WTC11 (cell line): ENCODE measurements around the gene LELP1. TPM values are rescaled to one million over a fixed set of nuclear protein-coding genes. Genes with fewer than 3 reads are reported as not detected.

Source experiments
- ATAC-seq: fragments of 200-7000 bp; cut with Tn5 transposase; 2 replicates; pipeline ENCODE4 v1.10.0; 2021; ENCODE audit warnings: mild to moderate bottlenecking, moderate library complexity
- CTCF ChIA-PET: fragments of 300-600 bp; sonication (Branson Sonifier 250); formaldehyde crosslinking; loops from one replicate; lab custom pipeline; 2021; ENCODE audit warnings: antibody characterized with exemption; lab: Charles Lee
- POLR2A ChIA-PET: fragments of 350-600 bp; sonication (Branson Sonifier 250); formaldehyde crosslinking; loops from one replicate; lab custom pipeline; 2021; ENCODE audit warnings: antibody characterized with exemption; lab: Charles Lee
- DNase-seq: peaks from one replicate; pipeline ENCODE4 v3.0.0; 2021; ENCODE audit warnings: low spot score
- H3K27ac Mint-ChIP-seq: 2 replicates; pipeline ENCODE4 v1.8.0; 2021; ENCODE audit warnings: mixed read lengths
- H3K27me3 Mint-ChIP-seq: 2 replicates; pipeline ENCODE4 v1.8.0; 2021; ENCODE audit warnings: low read depth, mild to moderate bottlenecking, moderate library complexity, mixed read lengths
- H3K36me3 Mint-ChIP-seq: 2 replicates; pipeline ENCODE4 v1.8.0; 2021; ENCODE audit warnings: mixed read lengths
- H3K4me1 Mint-ChIP-seq: 2 replicates; pipeline ENCODE4 v1.8.0; 2022; ENCODE audit warnings: mixed read lengths
- H3K4me3 Mint-ChIP-seq: 2 replicates; pipeline ENCODE4 v1.8.0; 2021; ENCODE audit warnings: mild to moderate bottlenecking, moderate library complexity, mixed read lengths
- H3K9me3 Mint-ChIP-seq: 2 replicates; pipeline ENCODE4 v1.8.0; 2021; ENCODE audit warnings: mixed read lengths
- ATF1 ChIP-seq: sonication (generic); formaldehyde crosslinking; IDR thresholded peaks from 2 replicates; pipeline ENCODE4 v1.8.1; 2023; ENCODE audit warnings: mild to moderate bottlenecking, moderate library complexity, missing genetic modification reagents
- CBFB ChIP-seq: sonication (generic); formaldehyde crosslinking; IDR thresholded peaks from 2 replicates; pipeline ENCODE4 v1.8.1; 2022; ENCODE audit warnings: mild to moderate bottlenecking, low read depth, missing genetic modification reagents
- CREB1 ChIP-seq: sonication (generic); formaldehyde crosslinking; IDR thresholded peaks from 2 replicates; pipeline ENCODE4 v1.8.0; 2023; ENCODE audit warnings: mild to moderate bottlenecking, missing genetic modification reagents
- CREM ChIP-seq: sonication (generic); formaldehyde crosslinking; IDR thresholded peaks from 2 replicates; pipeline ENCODE4 v1.8.1; 2022; ENCODE audit warnings: mild to moderate bottlenecking, missing genetic modification reagents, moderate library complexity
- ETV6 ChIP-seq: sonication (generic); formaldehyde crosslinking; IDR thresholded peaks from 2 replicates; pipeline ENCODE4 v1.8.1; 2022; ENCODE audit warnings: mild to moderate bottlenecking, missing genetic modification reagents
- GTF2I ChIP-seq: fragments of 250-450 bp; sonication (Bioruptor Pico); conservative IDR thresholded peaks from 2 replicates; pipeline ENCODE4 v1.4.0; 2021; ENCODE audit warnings: mild to moderate bottlenecking
- NR1H2 ChIP-seq: sonication (generic); formaldehyde crosslinking; IDR thresholded peaks from 2 replicates; pipeline ENCODE4 v1.9.0; 2021; ENCODE audit warnings: mild to moderate bottlenecking, moderate library complexity, missing genetic modification reagents
- PRRX2 ChIP-seq: fragments of 250-450 bp; sonication (Bioruptor Pico); IDR thresholded peaks from 2 replicates; pipeline ENCODE4 v1.8.0; 2021; ENCODE audit warnings: mild to moderate bottlenecking
- TCF7 ChIP-seq: sonication (generic); formaldehyde crosslinking; IDR thresholded peaks from 2 replicates; pipeline ENCODE4 v1.8.0; 2022; ENCODE audit warnings: mild to moderate bottlenecking, low read depth, missing genetic modification reagents, moderate library complexity
- TEAD1 ChIP-seq: sonication (generic); formaldehyde crosslinking; IDR thresholded peaks from 2 replicates; pipeline ENCODE4 v1.8.0; 2022; ENCODE audit warnings: mild to moderate bottlenecking, missing genetic modification reagents
- TP53 ChIP-seq: sonication (generic); formaldehyde crosslinking; IDR thresholded peaks from 2 replicates; pipeline ENCODE4 v1.8.1; 2023; ENCODE audit warnings: mild to moderate bottlenecking, missing genetic modification reagents
- ZBTB21 ChIP-seq: sonication (generic); formaldehyde crosslinking; IDR thresholded peaks from 2 replicates; pipeline ENCODE4 v1.8.1; 2023; ENCODE audit warnings: mild to moderate bottlenecking, missing genetic modification reagents, borderline replicate concordance
- ZNF121 ChIP-seq: sonication (generic); formaldehyde crosslinking; IDR thresholded peaks from 2 replicates; pipeline ENCODE4 v1.8.0; 2023; ENCODE audit warnings: missing genetic modification reagents
- ZNF138 ChIP-seq: sonication (generic); formaldehyde crosslinking; conservative IDR thresholded peaks from 2 replicates; pipeline ENCODE4 v1.8.1; 2022; ENCODE audit warnings: mild to moderate bottlenecking, moderate library complexity, missing genetic modification reagents
- total RNA-seq: library from RNA; stranded (reverse); gene quantifications from 3 replicates; pipeline ENCODE4 v1.2.3, GENCODE V29; 2021
- TF ChIP-seq, protein P1 (sequence below): sonication (generic); formaldehyde crosslinking; IDR thresholded peaks from 2 replicates; pipeline ENCODE4 v1.8.1; 2022; ENCODE audit warnings: missing genetic modification reagents, borderline replicate concordance
- TF ChIP-seq, protein P2 (sequence below): sonication (generic); formaldehyde crosslinking; IDR thresholded peaks from 2 replicates; pipeline ENCODE4 v1.8.0; 2022; ENCODE audit warnings: missing genetic modification reagents
- TF ChIP-seq, protein P3 (sequence below): sonication (generic); formaldehyde crosslinking; IDR thresholded peaks from 2 replicates; pipeline ENCODE4 v1.8.0; 2022; ENCODE audit warnings: mild to moderate bottlenecking, missing genetic modification reagents
- TF ChIP-seq, protein P4 (sequence below): sonication (generic); formaldehyde crosslinking; IDR thresholded peaks from 2 replicates; pipeline ENCODE4 v1.8.1; 2023; ENCODE audit warnings: mild to moderate bottlenecking, missing genetic modification reagents, borderline replicate concordance
- TF ChIP-seq, protein P5 (sequence below): sonication (generic); formaldehyde crosslinking; IDR thresholded peaks from 2 replicates; pipeline ENCODE4 v1.8.1; 2023; ENCODE audit warnings: mild to moderate bottlenecking, missing genetic modification reagents
- TF ChIP-seq, protein P6 (sequence below): sonication (generic); formaldehyde crosslinking; IDR thresholded peaks from 2 replicates; pipeline ENCODE4 v1.8.0; 2023; ENCODE audit warnings: missing genetic modification reagents
- TF ChIP-seq, protein P7 (sequence below): sonication (generic); formaldehyde crosslinking; IDR thresholded peaks from 2 replicates; pipeline ENCODE4 v1.8.1; 2023; ENCODE audit warnings: mild to moderate bottlenecking, missing genetic modification reagents, moderate library complexity
- TF ChIP-seq, protein P8 (sequence below): fragments of 250-450 bp; sonication (Bioruptor Pico); IDR thresholded peaks from 2 replicates; pipeline ENCODE4 v1.9.0; 2021; ENCODE audit warnings: moderate library complexity, mild to moderate bottlenecking, inconsistent platforms, borderline replicate concordance

LELP1 gene
- total RNA-seq, 1 experiment from 2014 or later, result not detected

DNA sequence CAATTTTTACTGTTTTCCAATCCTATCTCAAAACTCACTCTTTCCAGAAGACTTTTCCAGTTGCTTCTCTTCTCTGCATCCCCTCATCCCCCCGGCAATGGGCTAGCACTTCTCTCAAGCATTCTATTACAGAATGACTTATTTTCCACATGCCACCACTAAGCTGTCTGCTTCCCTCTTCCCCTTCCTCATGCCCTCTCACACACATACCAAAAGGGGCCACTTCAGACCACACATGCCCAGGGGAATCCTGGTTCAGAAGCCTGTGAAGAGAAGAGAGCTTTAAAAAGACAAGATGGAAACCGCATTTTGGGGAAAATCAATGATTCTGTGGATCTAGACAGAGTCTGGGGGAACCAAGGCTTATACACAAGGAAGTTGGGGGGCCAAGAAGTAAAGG is 47.9 kb downstream of the LELP1 start:
- H3K36me3 Mint-ChIP-seq, result no peaks in the 10 kb centered on the region
- H3K27ac Mint-ChIP-seq, result no peak overlapping the region
- DNase-seq (no peak), ATAC-seq (no peak)
- TF ChIP-seq ZBTB21 (no peak), ZNF121 (CRISPR knock-in tag) (no peak), ZNF138 (CRISPR knock-in tag) (no peak), TEAD1 (CRISPR knock-in tag) (no peak), ATF1 (no peak), CREM (no peak), PRRX2 (CRISPR knock-in tag) (no peak), CREB1 (CRISPR knock-in tag) (no peak), CBFB (no peak), ETV6 (no peak)
- TF ChIP-seq, protein P1, sequence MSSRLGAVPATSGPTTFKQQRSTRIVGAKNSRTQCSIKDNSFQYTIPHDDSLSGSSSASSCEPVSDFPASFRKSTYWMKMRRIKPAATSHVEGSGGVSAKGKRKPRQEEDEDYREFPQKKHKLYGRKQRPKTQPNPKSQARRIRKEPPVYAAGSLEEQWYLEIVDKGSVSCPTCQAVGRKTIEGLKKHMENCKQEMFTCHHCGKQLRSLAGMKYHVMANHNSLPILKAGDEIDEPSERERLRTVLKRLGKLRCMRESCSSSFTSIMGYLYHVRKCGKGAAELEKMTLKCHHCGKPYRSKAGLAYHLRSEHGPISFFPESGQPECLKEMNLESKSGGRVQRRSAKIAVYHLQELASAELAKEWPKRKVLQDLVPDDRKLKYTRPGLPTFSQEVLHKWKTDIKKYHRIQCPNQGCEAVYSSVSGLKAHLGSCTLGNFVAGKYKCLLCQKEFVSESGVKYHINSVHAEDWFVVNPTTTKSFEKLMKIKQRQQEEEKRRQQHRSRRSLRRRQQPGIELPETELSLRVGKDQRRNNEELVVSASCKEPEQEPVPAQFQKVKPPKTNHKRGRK, result no peak
- TF ChIP-seq, protein P2, sequence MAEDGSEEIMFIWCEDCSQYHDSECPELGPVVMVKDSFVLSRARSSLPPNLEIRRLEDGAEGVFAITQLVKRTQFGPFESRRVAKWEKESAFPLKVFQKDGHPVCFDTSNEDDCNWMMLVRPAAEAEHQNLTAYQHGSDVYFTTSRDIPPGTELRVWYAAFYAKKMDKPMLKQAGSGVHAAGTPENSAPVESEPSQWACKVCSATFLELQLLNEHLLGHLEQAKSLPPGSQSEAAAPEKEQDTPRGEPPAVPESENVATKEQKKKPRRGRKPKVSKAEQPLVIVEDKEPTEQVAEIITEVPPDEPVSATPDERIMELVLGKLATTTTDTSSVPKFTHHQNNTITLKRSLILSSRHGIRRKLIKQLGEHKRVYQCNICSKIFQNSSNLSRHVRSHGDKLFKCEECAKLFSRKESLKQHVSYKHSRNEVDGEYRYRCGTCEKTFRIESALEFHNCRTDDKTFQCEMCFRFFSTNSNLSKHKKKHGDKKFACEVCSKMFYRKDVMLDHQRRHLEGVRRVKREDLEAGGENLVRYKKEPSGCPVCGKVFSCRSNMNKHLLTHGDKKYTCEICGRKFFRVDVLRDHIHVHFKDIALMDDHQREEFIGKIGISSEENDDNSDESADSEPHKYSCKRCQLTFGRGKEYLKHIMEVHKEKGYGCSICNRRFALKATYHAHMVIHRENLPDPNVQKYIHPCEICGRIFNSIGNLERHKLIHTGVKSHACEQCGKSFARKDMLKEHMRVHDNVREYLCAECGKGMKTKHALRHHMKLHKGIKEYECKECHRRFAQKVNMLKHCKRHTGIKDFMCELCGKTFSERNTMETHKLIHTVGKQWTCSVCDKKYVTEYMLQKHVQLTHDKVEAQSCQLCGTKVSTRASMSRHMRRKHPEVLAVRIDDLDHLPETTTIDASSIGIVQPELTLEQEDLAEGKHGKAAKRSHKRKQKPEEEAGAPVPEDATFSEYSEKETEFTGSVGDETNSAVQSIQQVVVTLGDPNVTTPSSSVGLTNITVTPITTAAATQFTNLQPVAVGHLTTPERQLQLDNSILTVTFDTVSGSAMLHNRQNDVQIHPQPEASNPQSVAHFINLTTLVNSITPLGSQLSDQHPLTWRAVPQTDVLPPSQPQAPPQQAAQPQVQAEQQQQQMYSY (CRISPR knock-in tag), result no peak
- TF ChIP-seq, protein P3, sequence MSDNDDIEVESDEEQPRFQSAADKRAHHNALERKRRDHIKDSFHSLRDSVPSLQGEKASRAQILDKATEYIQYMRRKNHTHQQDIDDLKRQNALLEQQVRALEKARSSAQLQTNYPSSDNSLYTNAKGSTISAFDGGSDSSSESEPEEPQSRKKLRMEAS (CRISPR knock-in tag), result no peak
- TF ChIP-seq, protein P4, sequence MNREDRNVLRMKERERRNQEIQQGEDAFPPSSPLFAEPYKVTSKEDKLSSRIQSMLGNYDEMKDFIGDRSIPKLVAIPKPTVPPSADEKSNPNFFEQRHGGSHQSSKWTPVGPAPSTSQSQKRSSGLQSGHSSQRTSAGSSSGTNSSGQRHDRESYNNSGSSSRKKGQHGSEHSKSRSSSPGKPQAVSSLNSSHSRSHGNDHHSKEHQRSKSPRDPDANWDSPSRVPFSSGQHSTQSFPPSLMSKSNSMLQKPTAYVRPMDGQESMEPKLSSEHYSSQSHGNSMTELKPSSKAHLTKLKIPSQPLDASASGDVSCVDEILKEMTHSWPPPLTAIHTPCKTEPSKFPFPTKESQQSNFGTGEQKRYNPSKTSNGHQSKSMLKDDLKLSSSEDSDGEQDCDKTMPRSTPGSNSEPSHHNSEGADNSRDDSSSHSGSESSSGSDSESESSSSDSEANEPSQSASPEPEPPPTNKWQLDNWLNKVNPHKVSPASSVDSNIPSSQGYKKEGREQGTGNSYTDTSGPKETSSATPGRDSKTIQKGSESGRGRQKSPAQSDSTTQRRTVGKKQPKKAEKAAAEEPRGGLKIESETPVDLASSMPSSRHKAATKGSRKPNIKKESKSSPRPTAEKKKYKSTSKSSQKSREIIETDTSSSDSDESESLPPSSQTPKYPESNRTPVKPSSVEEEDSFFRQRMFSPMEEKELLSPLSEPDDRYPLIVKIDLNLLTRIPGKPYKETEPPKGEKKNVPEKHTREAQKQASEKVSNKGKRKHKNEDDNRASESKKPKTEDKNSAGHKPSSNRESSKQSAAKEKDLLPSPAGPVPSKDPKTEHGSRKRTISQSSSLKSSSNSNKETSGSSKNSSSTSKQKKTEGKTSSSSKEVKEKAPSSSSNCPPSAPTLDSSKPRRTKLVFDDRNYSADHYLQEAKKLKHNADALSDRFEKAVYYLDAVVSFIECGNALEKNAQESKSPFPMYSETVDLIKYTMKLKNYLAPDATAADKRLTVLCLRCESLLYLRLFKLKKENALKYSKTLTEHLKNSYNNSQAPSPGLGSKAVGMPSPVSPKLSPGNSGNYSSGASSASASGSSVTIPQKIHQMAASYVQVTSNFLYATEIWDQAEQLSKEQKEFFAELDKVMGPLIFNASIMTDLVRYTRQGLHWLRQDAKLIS, result no peak
- TF ChIP-seq, protein P5, sequence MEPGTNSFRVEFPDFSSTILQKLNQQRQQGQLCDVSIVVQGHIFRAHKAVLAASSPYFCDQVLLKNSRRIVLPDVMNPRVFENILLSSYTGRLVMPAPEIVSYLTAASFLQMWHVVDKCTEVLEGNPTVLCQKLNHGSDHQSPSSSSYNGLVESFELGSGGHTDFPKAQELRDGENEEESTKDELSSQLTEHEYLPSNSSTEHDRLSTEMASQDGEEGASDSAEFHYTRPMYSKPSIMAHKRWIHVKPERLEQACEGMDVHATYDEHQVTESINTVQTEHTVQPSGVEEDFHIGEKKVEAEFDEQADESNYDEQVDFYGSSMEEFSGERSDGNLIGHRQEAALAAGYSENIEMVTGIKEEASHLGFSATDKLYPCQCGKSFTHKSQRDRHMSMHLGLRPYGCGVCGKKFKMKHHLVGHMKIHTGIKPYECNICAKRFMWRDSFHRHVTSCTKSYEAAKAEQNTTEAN (CRISPR knock-in tag), result no peak
- H3K9me3 Mint-ChIP-seq, result no peaks in the 10 kb centered on the region
- H3K27me3 Mint-ChIP-seq, result peaks cover 24% of the 10 kb centered on the region
- CTCF ChIA-PET, result interaction anchor here (0.6 to 1.5 kb wide), 6 partner anchors 18 to 1214 kb away, joined by 3 read pairs; partner anchors contain the start of gene S100A11
- no peak overlapping the region for H3K4me3 Mint-ChIP-seq
- H3K4me1 Mint-ChIP-seq, result no peaks in the 10 kb centered on the region
- POLR2A ChIA-PET, result no interaction called here

DNA sequence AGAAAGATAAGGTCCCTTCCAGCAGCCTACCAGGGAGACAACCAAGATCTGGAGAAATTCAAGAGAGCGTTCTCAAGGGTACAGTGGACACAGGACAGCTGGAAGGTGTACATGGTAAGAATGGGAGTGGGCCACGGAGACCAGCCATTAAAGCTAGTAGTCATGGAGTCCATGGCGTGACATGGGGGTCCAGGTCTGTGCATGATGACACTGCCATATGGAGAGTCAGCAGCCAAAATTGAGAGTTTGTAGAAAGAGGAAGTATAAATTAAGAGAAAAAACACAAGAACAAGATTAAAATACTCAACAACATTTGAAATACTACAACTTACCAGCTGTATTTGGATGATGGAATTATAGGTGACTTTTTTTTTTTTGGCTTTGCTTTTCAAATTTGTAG is 48.3 kb downstream of the LELP1 start:
- H3K36me3 Mint-ChIP-seq, result no peaks in the 10 kb centered on the region
- H3K27ac Mint-ChIP-seq, result no peak overlapping the region
- POLR2A ChIA-PET, result no interaction called here
- no peak overlapping the region for H3K4me3 Mint-ChIP-seq
- no peaks in the 10 kb centered on the region for H3K4me1 Mint-ChIP-seq
- CTCF ChIA-PET, result interaction anchor here (0.6 to 1.5 kb wide), 6 partner anchors 18 to 1215 kb away, joined by 3 read pairs; partner anchors contain the start of gene S100A11
- ATAC-seq (no peak), DNase-seq (no peak)
- peaks cover 24% of the 10 kb centered on the region for H3K27me3 Mint-ChIP-seq
- H3K9me3 Mint-ChIP-seq, result no peaks in the 10 kb centered on the region
- TF ChIP-seq ZBTB21 (no peak), NR1H2 (CRISPR knock-in tag) (no peak), GTF2I (CRISPR knock-in tag) (no peak), TCF7 (no peak), TP53 (CRISPR knock-in tag) (no peak)
- TF ChIP-seq, protein P6, sequence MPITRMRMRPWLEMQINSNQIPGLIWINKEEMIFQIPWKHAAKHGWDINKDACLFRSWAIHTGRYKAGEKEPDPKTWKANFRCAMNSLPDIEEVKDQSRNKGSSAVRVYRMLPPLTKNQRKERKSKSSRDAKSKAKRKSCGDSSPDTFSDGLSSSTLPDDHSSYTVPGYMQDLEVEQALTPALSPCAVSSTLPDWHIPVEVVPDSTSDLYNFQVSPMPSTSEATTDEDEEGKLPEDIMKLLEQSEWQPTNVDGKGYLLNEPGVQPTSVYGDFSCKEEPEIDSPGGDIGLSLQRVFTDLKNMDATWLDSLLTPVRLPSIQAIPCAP, result no peak
- TF ChIP-seq, protein P7, sequence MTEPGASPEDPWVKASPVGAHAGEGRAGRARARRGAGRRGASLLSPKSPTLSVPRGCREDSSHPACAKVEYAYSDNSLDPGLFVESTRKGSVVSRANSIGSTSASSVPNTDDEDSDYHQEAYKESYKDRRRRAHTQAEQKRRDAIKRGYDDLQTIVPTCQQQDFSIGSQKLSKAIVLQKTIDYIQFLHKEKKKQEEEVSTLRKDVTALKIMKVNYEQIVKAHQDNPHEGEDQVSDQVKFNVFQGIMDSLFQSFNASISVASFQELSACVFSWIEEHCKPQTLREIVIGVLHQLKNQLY (CRISPR knock-in tag), result no peak
- TF ChIP-seq, protein P8, sequence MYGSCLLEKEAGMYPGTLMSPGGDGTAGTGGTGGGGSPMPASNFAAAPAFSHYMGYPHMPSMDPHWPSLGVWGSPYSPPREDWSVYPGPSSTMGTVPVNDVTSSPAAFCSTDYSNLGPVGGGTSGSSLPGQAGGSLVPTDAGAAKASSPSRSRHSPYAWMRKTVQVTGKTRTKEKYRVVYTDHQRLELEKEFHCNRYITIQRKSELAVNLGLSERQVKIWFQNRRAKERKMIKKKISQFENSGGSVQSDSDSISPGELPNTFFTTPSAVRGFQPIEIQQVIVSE (CRISPR knock-in tag), result no peak
